Liver (tissue), 9 donors: ENCODE measurements around the gene SMIM1. TPM values are rescaled to one million over a fixed set of nuclear protein-coding genes. Genes with fewer than 3 reads are reported as not detected.

Experiments used
- DNase-seq: peaks from one replicate; pipeline ENCODE4 v3.0.0-alpha.2; 2017; ENCODE audit warnings: low spot score
- H3K27ac ChIP-seq, 2 donors: one replicate each; pipeline ENCODE4 v1.7.0; 2013; ENCODE audit warnings: inconsistent platforms in 2 of 2, low read length in 2 of 2, control low read depth in 1 of 2, low read depth in 1 of 2, mild to moderate bottlenecking in 1 of 2
- H3K27me3 ChIP-seq, 4 donors: one replicate each; pipeline versions ENCODE4 v1.6.1 to v1.7.0; 2013; ENCODE audit warnings: low read length in 3 of 4, inconsistent platforms in 1 of 4, mild to moderate bottlenecking in 1 of 4, moderate library complexity in 1 of 4; ENCODE audit not compliant: control insufficient read depth in 4 of 4, insufficient read depth in 4 of 4
- H3K36me3 ChIP-seq, 4 donors: one replicate each; pipeline versions ENCODE4 v1.6.1 to v1.7.0; 2013; ENCODE audit warnings: low read length in 3 of 4, mild to moderate bottlenecking in 3 of 4, low read depth in 1 of 4, moderate library complexity in 1 of 4; ENCODE audit not compliant: control insufficient read depth in 4 of 4, insufficient read depth in 3 of 4
- H3K4me1 ChIP-seq, 4 donors: one replicate each; pipeline versions ENCODE4 v1.6.1 to v1.7.0; 2013; ENCODE audit warnings: low read length in 3 of 4, mild to moderate bottlenecking in 3 of 4, moderate library complexity in 1 of 4; ENCODE audit not compliant: control insufficient read depth in 4 of 4, insufficient read depth in 4 of 4
- H3K4me3 ChIP-seq, 3 donors: one replicate each; pipeline versions ENCODE4 v1.6.1 to v1.7.0; 2013; ENCODE audit warnings: low read length in 3 of 3, control low read depth in 1 of 3, low read depth in 1 of 3, mild to moderate bottlenecking in 1 of 3
- H3K9ac ChIP-seq, 2 donors: one replicate each; pipeline ENCODE4 v1.7.0; 2013; ENCODE audit warnings: low read length in 2 of 2, mild to moderate bottlenecking in 2 of 2, moderate library complexity in 2 of 2, control low read depth in 1 of 2, low read depth in 1 of 2
- H3K9me3 ChIP-seq, 4 donors: one replicate each; pipeline versions ENCODE4 v1.6.1 to v1.7.0; 2013; ENCODE audit warnings: low read length in 3 of 4; ENCODE audit not compliant: control insufficient read depth in 4 of 4
- ATF3 ChIP-seq: IDR thresholded peaks from 2 replicates; pipeline ENCODE4 v1.6.1; 2016; ENCODE audit warnings: antibody characterized with exemption
- FOXA1 ChIP-seq: IDR thresholded peaks from 2 replicates; pipeline ENCODE4 v1.6.1; 2016; ENCODE audit warnings: antibody characterized with exemption
- HNF4A ChIP-seq, 2 donors: conservative IDR thresholded peaks; 2 replicates each; pipeline ENCODE4 v1.6.1; 2016; ENCODE audit warnings: antibody characterized with exemption in 2 of 2, mild to moderate bottlenecking in 2 of 2
- HNF4G ChIP-seq: IDR thresholded peaks from 2 replicates; pipeline ENCODE4 v1.6.1; 2016; ENCODE audit warnings: antibody characterized with exemption
- MAX ChIP-seq: IDR thresholded peaks from 2 replicates; pipeline ENCODE4 v1.6.1; 2016; ENCODE audit warnings: antibody characterized with exemption
- NR2F2 ChIP-seq: IDR thresholded peaks from 2 replicates; pipeline ENCODE4 v1.6.1; 2016; ENCODE audit warnings: antibody characterized with exemption
- RAD21 ChIP-seq, 2 donors: IDR thresholded peaks; 2 replicates each; pipeline ENCODE4 v1.6.1; 2016; ENCODE audit warnings: antibody characterized with exemption in 2 of 2, mild to moderate bottlenecking in 2 of 2
- REST ChIP-seq: IDR thresholded peaks from 2 replicates; pipeline ENCODE4 v1.6.1; 2016; ENCODE audit warnings: antibody characterized with exemption, mild to moderate bottlenecking
- RXRA ChIP-seq, 2 donors: IDR thresholded peaks; 2 replicates each; pipeline ENCODE4 v1.6.1; 2017 to 2018; ENCODE audit warnings: antibody characterized with exemption in 2 of 2, mild to moderate bottlenecking in 1 of 2
- SP1 ChIP-seq: IDR thresholded peaks from 2 replicates; pipeline ENCODE4 v1.6.1; 2018; ENCODE audit warnings: antibody characterized with exemption, mild to moderate bottlenecking
- TAF1 ChIP-seq: conservative IDR thresholded peaks from 2 replicates; pipeline ENCODE4 v1.6.1; 2016; ENCODE audit warnings: antibody characterized with exemption, mild to moderate bottlenecking
- whole genome bisulfite sequencing: extraction: QIAGEN DNeasy Blood & Tissue Kit; methylation state at CpG from one replicate; pipeline ENCODE4 v1.1.7; 2013; 5-methylcytosine and 5-hydroxymethylcytosine counted together
- polyA plus RNA-seq, 2 donors: library from polyadenylated mRNA; stranded (reverse) in 1 of 2; unstranded in 1 of 2; fragments of 200-250 nt in 1 of 2; fragments of >200 nt in 1 of 2; fragmentation: Nextera tagmentation in 1 of 2; extraction: Ambion mirVana in 1 of 2; gene quantifications; one replicate each; pipeline versions ENCODE4 v1.2.1 to v1.2.3, GENCODE V29; 2013 to 2015
- total RNA-seq, 2 donors: library from RNA; depleted of rRNA; stranded (reverse); fragments of >200 nt; gene quantifications; one replicate each; pipeline ENCODE4 v1.2.3, GENCODE V29; 2014
- donor health status: healthy.
- donor health status: healthy.
- donor health status: healthy.
- donor health status: healthy.
- donor health status: healthy.

Gene SMIM1
- total and polyA plus RNA-seq, 4 donors, result 1.8 to 82.9 (median 10.3) TPM

GRCh38 chr1:3771108-3772026, 1.2 kb upstream of the SMIM1 start (continued):
- TF ChIP-seq ATF3 (no peak), TAF1 (no peak), FOXA1 (no peak), RAD21 (IDR thresholded peaks at IDR 0.05) (no peak), SP1 (no peak), NR2F2 (no peak), RXRA (IDR thresholded peaks at IDR 0.05) (no peak)

GRCh38 chr1:3772027-3772714, 378 bp upstream of the SMIM1 start:
- Histone ChIP-seq H3K36me3 (no peaks in the 10 kb centered on the region), H3K9ac (no peak overlapping the region), H3K9me3 (no peaks in the 10 kb centered on the region), H3K27ac (no peak overlapping the region), H3K4me1 (peaks cover 22 to 52% (median 41%) of the 10 kb centered on the region in 4 donors), H3K27me3 (no peaks in the 10 kb centered on the region), H3K4me3 (peak overlapping the region in 2 of 3 donors; percentile 15 to 77)
- TF ChIP-seq HNF4G, result no peak
- TF ChIP-seq REST, result no peak
- TF ChIP-seq MAX, result no peak
- TF ChIP-seq HNF4A (conservative IDR thresholded peaks at IDR 0.05), result no peak
- 2% methylated on average over 61 of the region's 61 CpGs for WGBS
- DNase-seq, result peak; percentile 99

- no peak overlapping the region for H3K9ac ChIP-seq
- no peak for TF ChIP-seq NR2F2
- peak; percentile 61 for DNase-seq
- H3K4me1 ChIP-seq, result peaks cover 22 to 48% (median 40%) of the 10 kb centered on the region in 4 donors
- no peaks in the 10 kb centered on the region for H3K27me3 ChIP-seq
- no peak overlapping the region for H3K4me3 ChIP-seq
- H3K9me3 ChIP-seq, result no peaks in the 10 kb centered on the region
- peaks cover 0 to 2% (median 0%) of the 10 kb centered on the region in 4 donors for H3K36me3 ChIP-seq
- H3K27ac ChIP-seq, result no peak overlapping the region
- 70% methylated on average over 16 of the region's 16 CpGs for whole genome bisulfite sequencing
These were observed 1.2 kb downstream of the SMIM1 start for GRCh38 chr1:3773572-3774275.
